SHP77 treated with DMSO at 0.1 percent for 48 hours (cell line): ENCODE measurements around the gene RGCC.
"Not testable (repeated sequence)": the region's sequence is repeated elsewhere in the genome, so short reads cannot be mapped to it uniquely, and the experiment has no call there.

ENCODE experiments used
- DNase-seq: peaks from one replicate; lab custom pipeline; 2025; lab: John Stamatoyannopoulos, UW

The RGCC gene

DNA sequence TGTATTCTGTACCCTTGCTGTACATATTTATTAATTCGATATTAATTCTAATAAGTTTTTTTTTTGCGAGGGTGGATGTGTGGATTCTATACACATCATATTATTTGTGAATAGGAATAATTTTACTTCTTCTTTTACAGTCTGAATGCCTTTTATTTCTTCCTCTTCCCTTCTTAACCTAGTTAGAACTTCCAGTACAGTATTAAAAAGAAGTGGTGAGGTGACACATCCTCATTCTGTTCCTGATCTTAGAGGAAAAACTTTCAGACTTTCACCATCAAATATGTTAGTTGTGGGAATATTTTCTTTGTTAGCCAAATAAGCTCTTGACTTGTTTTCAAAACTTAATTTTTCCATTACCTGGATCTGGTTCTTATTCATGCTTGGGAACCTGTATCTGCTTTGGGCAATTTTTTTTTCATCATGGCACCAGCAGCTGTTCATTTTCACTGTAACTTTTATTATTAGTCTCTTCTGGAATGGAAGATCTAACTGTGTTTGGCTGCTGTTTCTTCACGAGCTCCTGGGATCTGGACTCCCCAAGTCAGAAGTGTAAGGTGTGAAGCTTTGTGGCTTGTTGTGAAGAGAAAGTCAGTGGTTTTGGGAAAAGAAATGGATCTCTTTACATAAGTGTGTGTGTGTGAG lies 33.1 kb downstream of the RGCC start:
- no peak for DNase-seq

- DNase-seq: no peak
These were observed 34.1 kb downstream of the RGCC start for GRCh38 chr13:41491436-41491835.

DNA sequence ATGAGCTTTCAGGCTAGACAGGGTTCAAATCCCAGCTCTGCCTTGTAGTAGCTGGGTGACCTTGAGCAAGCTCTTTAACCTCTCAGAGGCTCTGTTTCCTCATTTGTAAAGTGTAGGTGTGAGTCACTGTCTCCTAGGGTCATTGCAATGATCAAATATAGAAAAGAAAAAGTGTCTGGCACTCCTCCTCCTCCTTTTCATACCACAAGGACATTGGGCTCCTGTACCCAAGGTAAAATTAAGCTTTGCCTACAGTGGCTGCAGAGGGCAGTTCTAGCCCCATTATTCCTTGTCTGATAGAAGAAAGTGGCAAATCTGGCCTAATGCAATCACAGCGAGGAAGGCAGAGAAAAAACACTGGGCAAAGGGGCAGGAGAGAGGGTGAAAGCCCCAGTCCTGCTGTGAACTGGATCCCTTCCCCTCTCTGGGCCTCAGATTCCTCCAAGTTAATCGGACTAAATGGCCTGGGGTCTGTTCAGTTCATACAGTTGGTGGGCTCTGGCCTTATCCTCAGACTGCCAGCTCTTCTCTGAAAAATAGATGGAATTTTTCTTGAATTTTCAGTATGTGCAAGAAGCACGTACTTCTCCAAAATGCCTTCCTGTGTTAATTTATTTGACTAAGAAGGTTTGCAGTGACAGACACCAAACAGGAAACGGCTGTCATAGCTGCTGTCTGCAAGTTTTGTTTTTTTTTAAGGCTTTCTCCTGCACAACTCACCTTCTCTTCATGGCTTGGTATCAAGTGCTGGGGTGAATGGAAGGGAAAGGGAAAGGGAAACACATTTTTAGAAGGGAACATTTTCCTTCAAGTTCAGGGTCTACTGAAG lies 35.3 kb downstream of the RGCC start:
- no peak for DNase-seq

DNA sequence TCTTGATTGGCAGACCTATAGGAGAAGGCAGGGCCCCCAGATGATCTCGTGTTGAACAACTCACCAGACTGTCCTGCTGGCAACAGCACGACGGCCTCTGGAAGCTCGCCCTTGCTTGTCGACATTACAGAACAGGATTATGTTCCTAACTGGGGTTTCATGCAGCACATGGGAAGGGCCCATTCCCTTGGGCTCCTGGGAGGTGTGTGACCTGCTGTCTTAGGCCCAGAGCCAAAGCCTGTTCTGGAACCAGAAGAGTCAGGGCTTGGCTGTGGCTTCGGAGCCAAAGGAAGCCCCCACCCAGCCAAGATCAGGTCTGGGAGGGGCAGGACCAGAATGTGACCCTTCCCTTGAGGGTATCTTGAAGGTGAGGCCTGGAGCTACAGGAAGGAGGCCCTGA lies 36.9 kb downstream of the RGCC start:
- no peak for DNase-seq

DNA sequence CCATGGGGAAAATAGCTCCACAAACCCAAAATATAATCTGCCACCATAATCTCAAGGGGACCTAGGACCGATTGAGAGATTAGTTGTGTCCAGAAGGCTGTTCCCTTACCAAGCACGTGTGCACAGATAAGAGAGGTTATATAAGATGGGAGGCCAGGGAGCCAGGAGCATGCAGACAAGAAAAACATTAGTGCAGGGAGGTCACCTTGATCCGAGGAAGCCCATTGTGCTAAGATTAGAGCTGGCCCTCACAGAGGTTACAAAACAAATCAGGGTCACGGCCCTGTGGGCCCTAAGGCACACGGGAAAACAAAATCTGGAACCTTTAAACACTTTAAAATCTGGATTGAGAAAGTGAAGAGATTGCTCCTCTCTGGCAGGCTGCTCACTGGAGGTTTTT lies 37.7 kb downstream of the RGCC start:
- DNase-seq: no peak

GRCh38 chr13:41496420-41497234 lies 39.3 kb downstream of the RGCC start:
- no peak for DNase-seq

DNA sequence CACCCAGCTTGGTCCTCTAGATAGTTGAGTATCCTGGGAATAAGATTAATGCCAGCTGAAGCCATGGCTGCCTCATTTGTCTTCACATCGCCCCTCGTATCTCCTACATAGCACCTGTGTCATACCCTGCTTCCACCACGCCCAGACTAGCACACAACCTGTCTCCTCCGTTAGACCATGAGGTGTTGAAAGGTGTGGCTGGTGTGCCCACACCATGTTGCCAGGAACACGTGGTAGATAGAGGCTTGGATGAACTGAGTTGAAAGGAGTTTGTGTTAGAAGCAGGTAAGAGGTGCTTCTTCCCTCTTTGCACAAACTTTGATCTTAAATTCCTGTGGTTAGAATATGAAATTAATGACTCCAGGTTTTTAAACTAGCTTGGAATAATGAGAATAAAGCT lies 40.1 kb downstream of the RGCC start:
- no peak for DNase-seq

GRCh38 chr13:41499452-41499851 lies 42.1 kb downstream of the RGCC start:
- no peak for DNase-seq

- no peak for DNase-seq
These were observed 43.2 kb downstream of the RGCC start for GRCh38 chr13:41500511-41500910.

- DNase-seq: no peak
These were observed 43.9 kb downstream of the RGCC start for GRCh38 chr13:41501281-41501680.

DNA sequence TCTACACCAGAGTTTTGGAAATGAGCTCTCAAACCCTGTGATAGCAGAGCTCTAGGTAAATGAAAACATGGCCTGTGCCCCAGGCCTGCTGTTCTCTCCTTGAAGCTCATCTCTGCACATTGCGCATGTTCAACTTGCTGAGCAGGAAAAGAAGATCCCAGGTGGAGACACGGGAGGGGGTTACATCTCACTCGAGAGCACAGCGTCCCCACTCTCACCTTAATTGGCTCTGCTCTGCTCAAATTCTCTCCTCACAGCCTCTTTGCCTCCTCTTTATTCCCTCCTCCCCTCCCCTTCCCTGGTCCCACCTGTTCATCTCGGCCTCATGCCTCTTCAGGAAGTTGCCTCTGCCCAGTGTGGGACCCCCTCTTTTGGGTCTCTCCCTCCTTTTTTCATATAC lies 44.7 kb downstream of the RGCC start:
- DNase-seq: no peak

DNA sequence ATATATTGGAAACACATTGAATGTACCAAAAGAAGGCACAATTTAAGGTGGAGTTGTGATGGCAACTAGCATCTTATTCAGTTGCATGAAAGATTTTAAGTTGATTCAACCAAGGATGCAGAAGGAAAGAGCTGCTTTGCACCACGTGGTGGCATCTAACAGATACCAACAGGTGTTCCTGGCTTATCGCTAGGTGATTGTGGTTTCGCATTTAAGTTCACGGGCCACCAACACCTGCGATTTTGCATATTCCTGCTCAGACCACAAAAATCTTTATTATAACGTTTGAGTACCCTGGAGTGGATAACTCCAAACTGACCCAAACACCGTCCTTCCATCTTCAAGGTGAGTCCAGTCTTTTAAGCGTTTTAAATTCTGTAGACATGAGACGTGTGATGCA lies 45.3 kb downstream of the RGCC start:
- no peak for DNase-seq

DNA sequence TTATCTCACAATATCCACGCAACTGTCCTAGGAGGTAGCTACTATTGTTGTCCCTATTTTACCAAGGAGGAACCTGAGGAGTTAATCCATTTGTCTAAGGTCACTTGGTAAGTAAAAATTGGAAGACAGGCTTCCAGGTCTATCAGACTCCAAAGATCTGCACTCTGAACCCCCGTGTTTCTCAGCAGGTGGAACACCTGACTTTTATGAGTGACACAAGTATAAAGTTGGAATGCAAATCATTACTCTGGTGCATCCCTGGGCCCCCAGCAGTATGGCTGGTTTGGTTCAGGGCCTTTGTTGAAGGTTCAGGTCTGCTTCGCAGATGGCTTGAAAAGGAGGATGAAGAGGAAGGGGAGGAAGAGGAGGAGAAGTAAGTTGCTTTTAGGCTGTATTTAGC lies 46.0 kb downstream of the RGCC start:
- no peak for DNase-seq

DNA sequence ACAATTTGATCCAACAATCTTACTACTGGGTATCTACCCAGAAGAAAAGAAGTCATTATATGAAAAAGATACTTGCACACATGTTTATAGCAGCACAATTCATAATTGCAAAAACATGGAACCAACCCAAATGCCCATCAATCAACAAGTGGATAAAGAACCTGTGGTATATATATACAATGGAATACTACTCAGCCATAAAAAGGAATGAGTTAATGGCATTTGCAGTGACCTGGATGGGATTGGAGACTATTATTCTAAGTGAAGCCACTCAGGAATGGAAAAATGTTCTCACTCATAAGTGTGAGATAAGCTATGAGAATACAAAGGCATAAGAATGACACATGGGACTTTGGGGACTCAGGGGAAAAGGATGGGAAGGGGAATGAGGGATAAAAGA lies 47.3 kb downstream of the RGCC start:
- DNase-seq: not testable (repeated sequence)

DNA sequence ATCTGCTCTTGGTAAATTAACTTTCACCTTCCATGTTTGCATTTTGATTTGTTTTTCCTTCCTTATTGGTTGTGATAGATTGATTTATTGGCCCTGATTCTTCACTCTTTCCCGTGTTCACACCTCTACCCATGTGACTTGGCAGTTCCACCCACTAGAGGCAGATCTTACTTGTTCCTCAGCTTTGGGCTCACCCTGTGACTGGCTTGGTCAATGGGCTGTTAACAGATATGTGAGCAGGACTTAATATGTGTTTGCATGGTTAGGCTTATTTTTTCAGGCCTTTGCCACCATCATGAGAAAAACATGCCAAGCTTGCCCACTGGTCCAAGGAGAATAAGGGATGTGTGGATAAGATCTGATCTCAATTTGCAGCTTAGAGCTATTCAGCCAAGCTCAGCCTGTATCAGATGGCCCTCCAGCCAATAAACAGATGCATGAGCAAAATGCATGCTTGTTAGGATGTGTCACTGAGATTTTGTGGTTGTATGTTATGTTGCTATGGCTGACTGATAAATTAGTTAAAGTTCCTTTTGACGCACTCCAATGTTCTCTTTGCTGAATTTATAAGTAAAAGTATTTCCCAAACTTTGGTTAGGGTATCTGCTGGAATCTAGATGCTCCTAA lies 48.0 kb downstream of the RGCC start:
- no peak for DNase-seq

DNA sequence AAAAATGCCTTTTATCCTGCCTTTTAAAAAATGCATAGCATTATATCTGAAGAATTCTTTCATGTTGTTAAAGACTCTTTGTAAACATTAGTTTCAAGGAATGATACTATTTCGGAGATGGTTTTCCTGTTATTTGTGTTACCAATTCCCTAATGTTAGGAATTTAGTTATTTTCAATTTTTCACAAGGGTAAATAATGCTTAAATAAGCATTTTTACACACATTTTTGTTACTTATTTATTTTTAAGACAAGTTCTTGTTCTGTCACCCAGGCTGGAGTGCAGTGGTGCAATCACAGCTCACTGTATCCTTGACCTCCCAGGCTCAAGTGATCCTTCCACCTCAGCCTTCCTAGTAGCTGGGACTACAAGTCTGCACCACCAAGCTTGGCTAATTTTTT lies 49.0 kb downstream of the RGCC start:
- DNase-seq: no peak

GRCh38 chr13:41509971-41510370 lies 52.6 kb downstream of the RGCC start:
- no peak for DNase-seq

DNA sequence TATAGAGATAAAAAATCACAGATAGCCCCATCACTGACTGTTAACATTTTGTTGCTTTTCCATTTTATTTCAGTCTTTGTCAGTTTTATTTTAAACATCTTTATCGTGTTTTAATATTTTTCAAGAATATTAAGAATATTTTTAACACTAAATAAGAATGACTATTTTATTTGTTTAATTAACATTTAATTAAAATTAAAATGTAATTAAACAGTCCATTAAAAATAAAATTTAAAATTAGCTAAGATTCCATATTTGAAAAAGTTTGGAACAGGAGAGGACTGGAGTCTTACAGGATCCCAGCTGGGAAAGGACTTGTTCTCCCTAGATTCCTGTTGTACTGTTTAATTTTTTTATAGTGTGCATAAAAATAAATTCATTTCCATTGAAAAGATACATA lies 54.5 kb downstream of the RGCC start:
- no peak for DNase-seq

DNA sequence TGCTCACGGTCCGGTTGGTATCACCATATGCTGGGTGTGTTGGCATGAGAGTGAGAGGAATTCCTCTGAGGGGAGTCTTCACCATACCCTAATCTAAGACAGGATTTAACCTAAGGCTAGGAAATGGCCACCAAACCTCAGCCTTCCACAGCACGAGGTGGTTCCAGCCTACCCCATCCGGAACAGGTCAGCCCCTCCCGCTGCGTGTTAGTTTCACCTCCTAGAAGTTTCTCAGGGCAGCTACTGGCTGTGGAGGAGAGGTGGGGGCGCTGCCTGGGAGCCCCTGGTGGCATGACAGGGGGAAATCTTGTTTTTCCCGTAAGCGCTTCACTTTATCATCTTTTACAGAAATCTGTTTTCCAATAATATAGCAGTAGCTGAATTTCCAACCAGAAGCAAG lies 55.1 kb downstream of the RGCC start:
- no peak for DNase-seq

- DNase-seq: no peak
These were observed 56.2 kb downstream of the RGCC start for GRCh38 chr13:41513600-41513999.

GRCh38 chr13:41514853-41515395 lies 57.6 kb downstream of the RGCC start:
- DNase-seq: no peak

GRCh38 chr13:41515491-41516139 lies 58.3 kb downstream of the RGCC start:
- DNase-seq: no peak
